HEK293 (cell line): ENCODE measurements around the gene RNF215.
A peak's percentile ranks its signal among the peaks of the same experiment; 100 is the strongest.

Experiments used
- BCL11A ChIP-seq: fragments of 450-650 bp; formaldehyde crosslinking; IDR thresholded peaks from 2 replicates; pipeline ENCODE4 v1.5.1; 2016; ENCODE audit warnings: low read depth, missing biosample characterization, missing genetic modification characterization
- HOXA7 ChIP-seq: sonication (generic); formaldehyde crosslinking; IDR thresholded peaks from 2 replicates; pipeline ENCODE4 v1.8.1; 2022; ENCODE audit warnings: missing genetic modification reagents, borderline replicate concordance
- KLF16 ChIP-seq: fragments of 450-650 bp; formaldehyde crosslinking; IDR thresholded peaks from 2 replicates; pipeline ENCODE4 v1.5.1; 2017; ENCODE audit warnings: missing biosample characterization, missing genetic modification characterization
- TRIM28 ChIP-seq: IDR thresholded peaks from 2 replicates; pipeline ENCODE4 v1.6.1; 2011; ENCODE audit warnings: low read length, control low read depth, borderline replicate concordance
- WT1 ChIP-seq: fragments of 450-650 bp; formaldehyde crosslinking; IDR thresholded peaks from 2 replicates; pipeline ENCODE4 v1.5.1; 2016; ENCODE audit warnings: missing biosample characterization, missing genetic modification characterization
- YY2 ChIP-seq: fragments of 450-650 bp; formaldehyde crosslinking; IDR thresholded peaks from 2 replicates; pipeline ENCODE4 v1.5.1; 2016; ENCODE audit warnings: missing biosample characterization, missing genetic modification characterization
- ZBTB21 ChIP-seq: fragments of 450-650 bp; formaldehyde crosslinking; IDR thresholded peaks from 2 replicates; pipeline ENCODE4 v1.5.1; 2017; ENCODE audit warnings: missing biosample characterization, missing genetic modification characterization
- ZBTB48 ChIP-seq: fragments of 450-650 bp; formaldehyde crosslinking; IDR thresholded peaks from 2 replicates; pipeline ENCODE4 v1.5.1; 2016; ENCODE audit warnings: missing biosample characterization, missing genetic modification characterization
- ZNF112 ChIP-seq: fragments of 450-650 bp; formaldehyde crosslinking; IDR thresholded peaks from 2 replicates; pipeline ENCODE4 v1.5.0; 2017; ENCODE audit warnings: missing biosample characterization, missing genetic modification characterization
- ZNF354C ChIP-seq: fragments of 450-650 bp; formaldehyde crosslinking; IDR thresholded peaks from 2 replicates; pipeline ENCODE4 v1.5.1; 2016; ENCODE audit warnings: missing biosample characterization, missing genetic modification characterization, low read depth, borderline replicate concordance
- ZNF391 ChIP-seq: fragments of 450-650 bp; formaldehyde crosslinking; IDR thresholded peaks from 2 replicates; pipeline ENCODE4 v1.5.1; 2016; ENCODE audit warnings: low read depth, missing biosample characterization, missing genetic modification characterization, borderline replicate concordance
- ZNF426 ChIP-seq: fragments of 450-650 bp; formaldehyde crosslinking; IDR thresholded peaks from 2 replicates; pipeline ENCODE4 v1.5.1; 2017; ENCODE audit warnings: missing biosample characterization, missing genetic modification characterization, mild to moderate bottlenecking, inconsistent platforms, moderate library complexity
- ZNF521 ChIP-seq: fragments of 450-650 bp; formaldehyde crosslinking; IDR thresholded peaks from 2 replicates; pipeline ENCODE4 v1.5.1; 2017; ENCODE audit warnings: missing biosample characterization, mild to moderate bottlenecking, missing genetic modification characterization
- ZNF623 ChIP-seq: fragments of 450-650 bp; formaldehyde crosslinking; IDR thresholded peaks from 2 replicates; pipeline ENCODE4 v1.5.1; 2016; ENCODE audit warnings: missing biosample characterization, missing genetic modification characterization
- ZNF626 ChIP-seq: fragments of 450-650 bp; sonication (Bioruptor Pico); formaldehyde crosslinking; IDR thresholded peaks from 2 replicates; pipeline ENCODE4 v1.5.1; 2018; ENCODE audit warnings: missing biosample characterization, missing genetic modification characterization, inconsistent platforms
- ZNF654 ChIP-seq: fragments of 450-650 bp; formaldehyde crosslinking; IDR thresholded peaks from 2 replicates; pipeline ENCODE4 v1.5.1; 2016; ENCODE audit warnings: low read depth, missing biosample characterization, missing genetic modification characterization
- ZNF670 ChIP-seq: fragments of 450-650 bp; formaldehyde crosslinking; IDR thresholded peaks from 2 replicates; pipeline ENCODE4 v1.5.1; 2016; ENCODE audit warnings: missing biosample characterization, missing genetic modification characterization, low read depth
- ZNF701 ChIP-seq: fragments of 450-650 bp; formaldehyde crosslinking; IDR thresholded peaks from 2 replicates; pipeline ENCODE4 v1.5.1; 2016; ENCODE audit warnings: missing biosample characterization, missing genetic modification characterization
- ZNF76 ChIP-seq: fragments of 450-650 bp; formaldehyde crosslinking; IDR thresholded peaks from 2 replicates; pipeline ENCODE4; 2016; ENCODE audit warnings: low read depth, missing biosample characterization, missing genetic modification characterization, borderline replicate concordance
- ZNF830 ChIP-seq: fragments of 450-650 bp; IDR thresholded peaks from 2 replicates; pipeline ENCODE4 v1.5.0; 2018; ENCODE audit warnings: missing biosample characterization, missing genetic modification characterization, low read depth, mild to moderate bottlenecking, moderate library complexity
- TF ChIP-seq, protein P1 (sequence below): fragments of 450-650 bp; formaldehyde crosslinking; IDR thresholded peaks from 2 replicates; pipeline ENCODE4 v1.5.1; 2016; ENCODE audit warnings: missing biosample characterization, missing genetic modification characterization
- TF ChIP-seq, protein P2 (sequence below): fragments of 450-650 bp; formaldehyde crosslinking; IDR thresholded peaks from 2 replicates; pipeline ENCODE4 v1.5.1; 2016; ENCODE audit warnings: missing biosample characterization, missing genetic modification characterization
- TF ChIP-seq, protein P3 (sequence below): fragments of 450-650 bp; formaldehyde crosslinking; IDR thresholded peaks from 2 replicates; pipeline ENCODE4 v1.5.1; 2016; ENCODE audit warnings: missing biosample characterization, missing genetic modification characterization
- TF ChIP-seq, protein P4 (sequence below): fragments of 450-650 bp; formaldehyde crosslinking; IDR thresholded peaks from 2 replicates; pipeline ENCODE4 v1.5.1; 2016; ENCODE audit warnings: missing biosample characterization, missing genetic modification characterization
- TF ChIP-seq, protein P5 (sequence below): fragments of 450-650 bp; formaldehyde crosslinking; IDR thresholded peaks from 2 replicates; pipeline ENCODE4 v1.5.1; 2016; ENCODE audit warnings: missing biosample characterization, missing genetic modification characterization
- TF ChIP-seq, protein P6 (sequence below): fragments of 450-650 bp; formaldehyde crosslinking; optimal IDR thresholded peaks from 2 replicates; pipeline ENCODE3; 2016; ENCODE audit warnings: missing biosample characterization, mild to moderate bottlenecking, missing genetic modification characterization
- TF ChIP-seq, protein P7 (sequence below): IDR thresholded peaks from 2 replicates; pipeline ENCODE4 v1.6.1; 2011; ENCODE audit warnings: mild to moderate bottlenecking, low read depth, low read length, borderline replicate concordance

Gene RNF215

DNA sequence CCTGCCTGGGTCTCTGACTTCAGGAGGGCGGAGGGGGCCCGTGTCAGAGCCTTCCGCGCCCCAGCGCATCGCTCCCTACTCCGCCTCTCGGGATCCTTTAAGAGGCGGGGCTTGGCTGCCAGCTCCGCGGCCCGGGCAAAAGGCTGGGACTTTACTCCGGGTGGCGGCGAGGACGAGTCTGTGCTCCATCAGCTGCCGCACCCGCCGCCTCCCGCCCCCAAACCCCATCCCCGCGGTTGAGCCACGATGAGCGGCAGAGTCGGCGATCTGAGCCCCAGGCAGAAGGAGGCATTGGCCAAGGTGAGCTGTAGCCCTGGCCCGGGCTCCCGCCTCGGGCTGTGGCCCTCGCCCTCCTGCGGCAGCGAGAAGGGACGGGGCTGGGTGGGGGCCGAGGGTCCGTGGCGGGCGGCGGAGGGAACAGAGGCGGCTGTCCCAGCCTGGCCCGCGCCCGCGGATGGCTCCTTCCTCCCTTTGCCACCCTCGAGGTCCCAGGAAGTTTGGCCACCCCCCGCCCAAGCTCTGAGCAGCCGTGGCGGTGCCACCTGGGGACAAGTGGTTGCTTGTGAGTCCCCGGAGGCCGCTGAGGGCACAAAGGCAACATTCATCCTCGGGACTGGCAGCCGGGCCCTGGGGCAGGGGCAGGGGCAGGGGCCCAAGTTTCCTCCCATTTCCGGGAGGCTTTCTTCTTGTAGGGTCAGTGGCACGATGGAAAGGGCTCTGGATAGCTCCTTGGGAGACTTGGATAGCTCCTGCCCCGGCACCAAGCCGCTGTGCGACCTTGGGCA lies 9.9 kb upstream of the RNF215 start, which contains the start of gene SEC14L2 (continued):
- TF ChIP-seq, protein P1, sequence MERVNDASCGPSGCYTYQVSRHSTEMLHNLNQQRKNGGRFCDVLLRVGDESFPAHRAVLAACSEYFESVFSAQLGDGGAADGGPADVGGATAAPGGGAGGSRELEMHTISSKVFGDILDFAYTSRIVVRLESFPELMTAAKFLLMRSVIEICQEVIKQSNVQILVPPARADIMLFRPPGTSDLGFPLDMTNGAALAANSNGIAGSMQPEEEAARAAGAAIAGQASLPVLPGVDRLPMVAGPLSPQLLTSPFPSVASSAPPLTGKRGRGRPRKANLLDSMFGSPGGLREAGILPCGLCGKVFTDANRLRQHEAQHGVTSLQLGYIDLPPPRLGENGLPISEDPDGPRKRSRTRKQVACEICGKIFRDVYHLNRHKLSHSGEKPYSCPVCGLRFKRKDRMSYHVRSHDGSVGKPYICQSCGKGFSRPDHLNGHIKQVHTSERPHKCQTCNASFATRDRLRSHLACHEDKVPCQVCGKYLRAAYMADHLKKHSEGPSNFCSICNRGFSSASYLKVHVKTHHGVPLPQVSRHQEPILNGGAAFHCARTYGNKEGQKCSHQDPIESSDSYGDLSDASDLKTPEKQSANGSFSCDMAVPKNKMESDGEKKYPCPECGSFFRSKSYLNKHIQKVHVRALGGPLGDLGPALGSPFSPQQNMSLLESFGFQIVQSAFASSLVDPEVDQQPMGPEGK (tag by site-specific recombination) = peak; percentile 79
- TF ChIP-seq, protein P2, sequence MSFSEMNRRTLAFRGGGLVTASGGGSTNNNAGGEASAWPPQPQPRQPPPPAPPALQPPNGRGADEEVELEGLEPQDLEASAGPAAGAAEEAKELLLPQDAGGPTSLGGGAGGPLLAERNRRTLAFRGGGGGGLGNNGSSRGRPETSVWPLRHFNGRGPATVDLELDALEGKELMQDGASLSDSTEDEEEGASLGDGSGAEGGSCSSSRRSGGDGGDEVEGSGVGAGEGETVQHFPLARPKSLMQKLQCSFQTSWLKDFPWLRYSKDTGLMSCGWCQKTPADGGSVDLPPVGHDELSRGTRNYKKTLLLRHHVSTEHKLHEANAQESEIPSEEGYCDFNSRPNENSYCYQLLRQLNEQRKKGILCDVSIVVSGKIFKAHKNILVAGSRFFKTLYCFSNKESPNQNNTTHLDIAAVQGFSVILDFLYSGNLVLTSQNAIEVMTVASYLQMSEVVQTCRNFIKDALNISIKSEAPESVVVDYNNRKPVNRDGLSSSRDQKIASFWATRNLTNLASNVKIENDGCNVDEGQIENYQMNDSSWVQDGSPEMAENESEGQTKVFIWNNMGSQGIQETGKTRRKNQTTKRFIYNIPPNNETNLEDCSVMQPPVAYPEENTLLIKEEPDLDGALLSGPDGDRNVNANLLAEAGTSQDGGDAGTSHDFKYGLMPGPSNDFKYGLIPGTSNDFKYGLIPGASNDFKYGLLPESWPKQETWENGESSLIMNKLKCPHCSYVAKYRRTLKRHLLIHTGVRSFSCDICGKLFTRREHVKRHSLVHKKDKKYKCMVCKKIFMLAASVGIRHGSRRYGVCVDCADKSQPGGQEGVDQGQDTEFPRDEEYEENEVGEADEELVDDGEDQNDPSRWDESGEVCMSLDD = no peak
- TF ChIP-seq ZNF521 (no peak), ZNF626 (tag by site-specific recombination) (no peak), ZNF354C (tag by site-specific recombination) (no peak), ZNF112 (no peak), HOXA7 (CRISPR knock-in tag) (no peak), WT1 (tag by site-specific recombination) (0 out of 2 replicates have a peak, but pooled peaks have one; percentile 12), TRIM28 (no peak), ZNF654 (no peak), ZBTB21 (no peak), ZNF426 (tag by site-specific recombination) (no peak), ZNF76 (tag by site-specific recombination) (no peak), ZNF391 (tag by site-specific recombination) (no peak), ZNF623 (tag by site-specific recombination) (no peak), KLF16 (tag by site-specific recombination) (peak; percentile 20; the same call in 1 of the 2 replicates), ZNF670 (no peak), ZBTB48 (tag by site-specific recombination) (0 out of 2 replicates have a peak, but pooled peaks have one; percentile 14), YY2 (tag by site-specific recombination) (no peak), BCL11A (no peak), ZNF830 (tag by site-specific recombination) (no peak), ZNF701 (no peak)
- TF ChIP-seq, protein P3, sequence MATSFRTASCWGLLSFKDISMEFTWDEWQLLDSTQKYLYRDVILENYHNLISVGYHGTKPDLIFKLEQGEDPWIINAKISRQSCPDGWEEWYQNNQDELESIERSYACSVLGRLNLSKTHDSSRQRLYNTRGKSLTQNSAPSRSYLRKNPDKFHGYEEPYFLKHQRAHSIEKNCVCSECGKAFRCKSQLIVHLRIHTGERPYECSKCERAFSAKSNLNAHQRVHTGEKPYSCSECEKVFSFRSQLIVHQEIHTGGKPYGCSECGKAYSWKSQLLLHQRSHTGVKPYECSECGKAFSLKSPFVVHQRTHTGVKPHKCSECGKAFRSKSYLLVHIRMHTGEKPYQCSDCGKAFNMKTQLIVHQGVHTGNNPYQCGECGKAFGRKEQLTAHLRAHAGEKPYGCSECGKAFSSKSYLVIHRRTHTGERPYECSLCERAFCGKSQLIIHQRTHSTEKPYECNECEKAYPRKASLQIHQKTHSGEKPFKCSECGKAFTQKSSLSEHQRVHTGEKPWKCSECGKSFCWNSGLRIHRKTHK (tag by site-specific recombination) = no peak
- TF ChIP-seq, protein P4, sequence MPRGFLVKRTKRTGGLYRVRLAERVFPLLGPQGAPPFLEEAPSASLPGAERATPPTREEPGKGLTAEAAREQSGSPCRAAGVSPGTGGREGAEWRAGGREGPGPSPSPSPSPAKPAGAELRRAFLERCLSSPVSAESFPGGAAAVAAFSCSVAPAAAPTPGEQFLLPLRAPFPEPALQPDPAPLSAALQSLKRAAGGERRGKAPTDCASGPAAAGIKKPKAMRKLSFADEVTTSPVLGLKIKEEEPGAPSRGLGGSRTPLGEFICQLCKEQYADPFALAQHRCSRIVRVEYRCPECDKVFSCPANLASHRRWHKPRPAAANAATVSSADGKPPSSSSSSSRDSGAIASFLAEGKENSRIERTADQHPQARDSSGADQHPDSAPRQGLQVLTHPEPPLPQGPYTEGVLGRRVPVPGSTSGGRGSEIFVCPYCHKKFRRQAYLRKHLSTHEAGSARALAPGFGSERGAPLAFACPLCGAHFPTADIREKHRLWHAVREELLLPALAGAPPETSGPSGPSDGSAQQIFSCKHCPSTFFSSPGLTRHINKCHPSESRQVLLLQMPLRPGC (tag by site-specific recombination) = no peak
- TF ChIP-seq, protein P5, sequence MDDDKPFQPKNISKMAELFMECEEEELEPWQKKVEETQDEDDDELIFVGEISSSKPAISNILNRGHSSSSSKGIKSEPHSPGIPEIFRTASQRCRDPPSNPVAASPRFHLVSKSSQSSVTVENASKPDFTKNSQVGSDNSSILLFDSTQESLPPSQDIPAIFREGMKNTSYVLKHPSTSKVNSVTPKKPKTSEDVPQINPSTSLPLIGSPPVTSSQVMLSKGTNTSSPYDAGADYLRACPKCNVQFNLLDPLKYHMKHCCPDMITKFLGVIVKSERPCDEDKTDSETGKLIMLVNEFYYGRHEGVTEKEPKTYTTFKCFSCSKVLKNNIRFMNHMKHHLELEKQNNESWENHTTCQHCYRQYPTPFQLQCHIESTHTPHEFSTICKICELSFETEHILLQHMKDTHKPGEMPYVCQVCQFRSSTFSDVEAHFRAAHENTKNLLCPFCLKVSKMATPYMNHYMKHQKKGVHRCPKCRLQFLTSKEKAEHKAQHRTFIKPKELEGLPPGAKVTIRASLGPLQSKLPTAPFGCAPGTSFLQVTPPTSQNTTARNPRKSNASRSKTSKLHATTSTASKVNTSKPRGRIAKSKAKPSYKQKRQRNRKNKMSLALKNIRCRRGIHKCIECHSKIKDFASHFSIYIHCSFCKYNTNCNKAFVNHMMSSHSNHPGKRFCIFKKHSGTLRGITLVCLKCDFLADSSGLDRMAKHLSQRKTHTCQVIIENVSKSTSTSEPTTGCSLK (tag by site-specific recombination) = no peak
- TF ChIP-seq, protein P6, sequence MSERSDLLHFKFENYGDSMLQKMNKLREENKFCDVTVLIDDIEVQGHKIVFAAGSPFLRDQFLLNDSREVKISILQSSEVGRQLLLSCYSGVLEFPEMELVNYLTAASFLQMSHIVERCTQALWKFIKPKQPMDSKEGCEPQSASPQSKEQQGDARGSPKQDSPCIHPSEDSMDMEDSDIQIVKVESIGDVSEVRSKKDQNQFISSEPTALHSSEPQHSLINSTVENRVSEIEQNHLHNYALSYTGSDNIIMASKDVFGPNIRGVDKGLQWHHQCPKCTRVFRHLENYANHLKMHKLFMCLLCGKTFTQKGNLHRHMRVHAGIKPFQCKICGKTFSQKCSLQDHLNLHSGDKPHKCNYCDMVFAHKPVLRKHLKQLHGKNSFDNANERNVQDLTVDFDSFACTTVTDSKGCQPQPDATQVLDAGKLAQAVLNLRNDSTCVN (tag by site-specific recombination) = peak; percentile 69
- TF ChIP-seq, protein P7, sequence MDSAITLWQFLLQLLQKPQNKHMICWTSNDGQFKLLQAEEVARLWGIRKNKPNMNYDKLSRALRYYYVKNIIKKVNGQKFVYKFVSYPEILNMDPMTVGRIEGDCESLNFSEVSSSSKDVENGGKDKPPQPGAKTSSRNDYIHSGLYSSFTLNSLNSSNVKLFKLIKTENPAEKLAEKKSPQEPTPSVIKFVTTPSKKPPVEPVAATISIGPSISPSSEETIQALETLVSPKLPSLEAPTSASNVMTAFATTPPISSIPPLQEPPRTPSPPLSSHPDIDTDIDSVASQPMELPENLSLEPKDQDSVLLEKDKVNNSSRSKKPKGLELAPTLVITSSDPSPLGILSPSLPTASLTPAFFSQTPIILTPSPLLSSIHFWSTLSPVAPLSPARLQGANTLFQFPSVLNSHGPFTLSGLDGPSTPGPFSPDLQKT = no peak
